Glomerular visceral epithelial cell (primary cell): ENCODE results near the gene DPY19L2.
"Not testable (repeated sequence)": the region's sequence is repeated elsewhere in the genome, so short reads cannot be mapped to it uniquely, and the experiment has no call there.

Source experiments
- DNase-seq: peaks from one replicate; pipeline ENCODE4 v3.0.0-alpha.2; 2016; ENCODE audit errors: extremely low spot score

DPY19L2 gene

DNA sequence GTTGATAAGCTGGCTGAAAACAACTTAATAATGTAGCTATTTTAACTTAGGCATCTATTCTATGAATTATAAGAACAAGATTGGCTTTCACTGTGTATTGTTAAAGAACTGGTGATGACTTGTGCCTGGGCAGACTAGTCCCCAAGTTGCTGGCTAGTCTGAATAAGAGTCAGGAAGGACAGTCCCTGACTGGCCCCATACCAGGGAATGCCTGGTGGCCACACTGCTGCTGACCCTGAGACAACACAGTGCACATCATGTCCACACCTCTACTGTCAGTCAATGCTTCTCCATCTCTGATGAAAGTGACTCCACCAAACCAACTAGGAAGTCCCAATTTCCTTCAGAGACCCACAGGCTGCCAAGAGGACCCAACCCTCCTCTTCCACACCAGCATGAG lies 130.5 kb downstream of the DPY19L2 start:
- not testable (repeated sequence) for DNase-seq

DNA sequence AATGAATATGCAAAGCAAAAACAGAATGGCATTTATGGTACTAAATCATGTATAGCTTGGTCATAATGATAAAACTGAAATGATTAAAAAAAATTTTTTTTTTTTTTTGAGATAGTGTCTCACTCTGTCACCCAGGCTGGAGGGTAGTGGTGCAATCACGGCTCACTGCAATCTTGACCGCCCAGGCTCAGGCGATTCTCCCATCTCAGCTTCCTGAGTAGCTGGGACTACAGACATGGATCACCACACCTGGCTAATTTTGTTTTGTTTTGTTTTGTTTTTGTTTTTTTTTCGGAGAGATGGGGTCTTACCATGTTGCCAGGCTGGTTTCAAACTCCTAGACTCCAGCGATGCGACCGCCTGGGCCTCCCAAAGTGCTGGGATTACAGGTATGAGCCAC lies 138.7 kb downstream of the DPY19L2 start:
- not testable (repeated sequence) for DNase-seq

DNA sequence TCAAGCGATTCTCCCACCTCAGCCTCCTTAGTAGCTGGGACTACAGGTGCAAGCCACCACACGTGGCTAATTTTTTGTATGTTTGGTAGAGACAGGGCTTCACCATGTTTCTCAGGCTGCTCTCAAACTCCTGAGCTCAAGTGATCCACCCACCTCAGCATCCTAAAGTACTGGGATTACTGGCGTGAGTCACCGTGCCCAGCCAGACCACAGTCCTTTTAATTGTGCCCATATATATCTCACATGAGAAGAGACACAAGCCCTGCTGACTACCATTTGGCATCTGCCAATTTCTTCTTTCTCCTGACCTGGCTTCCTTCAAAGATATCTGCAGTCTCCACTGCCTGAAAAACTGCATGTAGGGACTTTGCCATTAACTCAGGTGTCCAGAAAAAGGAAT lies 142.5 kb downstream of the DPY19L2 start:
- peak; percentile 3 for DNase-seq

DNA sequence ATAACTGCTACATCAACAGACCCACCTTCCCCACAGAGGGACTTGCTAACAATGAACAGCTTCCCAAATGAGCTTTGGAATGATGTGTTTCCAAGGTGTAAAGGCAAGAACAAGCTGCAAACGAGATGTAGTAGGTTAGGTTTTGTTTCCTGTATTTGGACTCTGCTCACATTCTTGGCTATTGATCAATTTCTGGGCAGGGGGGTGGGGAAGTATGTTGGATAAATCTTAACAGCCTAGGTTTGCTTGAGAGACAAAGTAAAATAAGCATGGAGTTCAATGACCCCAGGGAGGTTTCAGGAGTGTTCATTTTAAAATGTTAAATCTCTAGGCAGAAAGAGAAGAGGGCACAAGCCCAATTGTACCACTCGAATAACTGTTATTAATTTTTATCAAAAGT lies 146.6 kb downstream of the DPY19L2 start:
- DNase-seq: no peak
